GM12864 (cell line): ENCODE results near the gene SLC40A1.

Experiments used
- DNase-seq: peaks from one replicate; pipeline ENCODE4 v3.0.0-alpha.2; 2011; ENCODE audit warnings: low read depth
- H3K4me3 ChIP-seq: 2 replicates; pipeline ENCODE4 v1.5.1; 2011; ENCODE audit warnings: mild to moderate bottlenecking, low read depth, low read length, control low read depth
- CTCF ChIP-seq: IDR thresholded peaks from 2 replicates; pipeline ENCODE4 v1.5.1; 2011; ENCODE audit warnings: low read depth, mild to moderate bottlenecking, moderate library complexity, low read length, control low read depth, inconsistent platforms; ENCODE audit errors: missing control alignments

SLC40A1 gene

DNA sequence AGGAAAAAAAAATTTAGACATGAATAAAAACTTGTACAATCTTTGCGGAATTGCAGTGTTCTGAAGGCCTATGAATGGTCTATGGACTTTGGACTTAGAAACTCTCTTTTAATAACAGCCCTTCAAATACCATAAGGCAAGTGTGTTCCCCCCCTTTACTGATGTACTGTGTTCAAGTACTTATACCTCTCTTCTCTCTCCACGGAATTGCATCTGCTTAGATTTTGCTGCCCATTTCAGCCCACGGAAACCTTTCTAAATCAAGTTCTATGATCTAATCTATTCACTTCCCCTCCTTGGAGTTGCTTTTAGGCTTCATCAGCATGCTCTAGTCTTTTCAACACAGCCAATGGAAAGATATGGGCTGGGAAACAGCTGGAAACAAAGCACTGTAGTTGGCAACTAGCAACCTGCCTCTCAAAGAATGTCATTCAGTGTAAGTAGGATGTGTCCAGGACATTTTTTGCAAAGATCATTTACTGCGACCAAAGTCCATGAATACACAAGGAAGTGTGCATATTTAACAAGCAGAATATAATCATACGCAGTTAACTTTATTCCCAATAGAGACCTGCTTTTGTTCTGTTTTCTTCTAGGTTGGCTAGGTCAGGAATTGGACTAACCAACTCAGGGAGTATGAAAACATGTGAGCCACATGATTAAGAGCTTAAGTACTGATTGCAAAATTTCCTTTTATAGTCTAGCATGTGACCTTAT, 58.0 kb downstream of the SLC40A1 start:
- H3K4me3 ChIP-seq = no peak overlapping the region
- TF ChIP-seq CTCF = no peak
- no peak for DNase-seq

DNA sequence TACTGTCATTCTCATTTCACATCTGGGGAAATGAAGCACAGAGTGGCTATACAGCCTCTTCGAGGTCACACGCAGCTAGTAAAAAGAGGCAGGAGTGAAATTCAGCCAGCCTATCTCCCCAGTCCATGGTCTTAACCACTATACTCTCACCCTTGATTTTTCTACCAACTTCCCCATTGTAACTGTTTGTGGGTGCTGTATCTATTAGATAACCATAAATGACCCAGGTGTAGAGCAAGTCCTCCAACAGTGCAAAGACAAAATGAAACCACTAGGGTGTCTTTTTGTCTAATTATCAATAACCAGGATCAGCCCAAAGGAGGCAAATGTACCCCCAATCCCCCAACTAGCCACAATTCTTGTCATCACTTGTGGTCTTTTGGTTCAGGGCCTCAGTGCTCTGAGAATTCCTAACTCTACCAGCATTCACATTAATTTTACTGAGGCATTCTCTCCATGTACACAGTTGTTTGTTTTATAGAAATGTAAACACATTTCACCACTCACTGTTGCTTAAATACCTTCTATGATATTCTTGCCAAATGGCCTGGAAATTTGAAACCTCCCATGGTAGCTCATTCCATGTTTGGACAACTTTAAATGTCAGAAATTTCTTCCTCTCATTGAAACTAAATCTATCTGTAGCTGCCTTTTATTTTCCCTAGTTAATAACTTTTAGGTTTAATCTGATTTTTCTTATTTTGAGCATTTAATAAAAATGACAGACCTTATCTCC, 58.7 kb downstream of the SLC40A1 start:
- DNase-seq = no peak
- peak; percentile 21 for TF ChIP-seq CTCF
- no peak overlapping the region for H3K4me3 ChIP-seq

GRCh38 chr2:189519631-189520387, 60.8 kb downstream of the SLC40A1 start:
- no peak for DNase-seq
- H3K4me3 ChIP-seq = no peak overlapping the region
- TF ChIP-seq CTCF = no peak

GRCh38 chr2:189517847-189518535, 62.6 kb downstream of the SLC40A1 start:
- DNase-seq = no peak
- no peak for TF ChIP-seq CTCF
- no peak overlapping the region for H3K4me3 ChIP-seq

DNA sequence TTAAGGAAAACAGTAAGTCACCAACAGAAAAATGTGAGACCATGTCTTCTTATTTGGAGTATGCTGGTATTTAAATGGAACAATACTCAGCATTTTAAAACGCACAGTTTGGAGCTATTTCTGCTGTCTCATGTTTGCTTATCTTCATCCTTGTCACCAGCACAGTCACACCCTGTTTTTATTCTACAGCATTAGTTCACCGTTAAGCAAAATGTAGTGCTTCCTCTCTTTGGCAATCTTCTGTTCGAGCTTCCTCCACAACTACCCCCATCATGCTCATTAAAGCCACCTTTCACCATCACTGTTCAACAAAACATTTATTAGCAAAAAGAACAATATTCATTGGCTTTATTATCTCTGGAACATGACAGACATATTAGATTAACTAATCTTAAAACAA, 64.0 kb downstream of the SLC40A1 start:
- TF ChIP-seq CTCF = no peak
- H3K4me3 ChIP-seq = no peak overlapping the region
- DNase-seq = no peak

- H3K4me3 ChIP-seq = no peak overlapping the region
- DNase-seq = no peak
- TF ChIP-seq CTCF = no peak
Measured at GRCh38 chr2:189515264-189515663, 65.3 kb downstream of the SLC40A1 start.
